Thoracic aorta endothelial cell (primary cell): ENCODE data around the gene TAF1L. TPM values are rescaled to one million over a fixed set of nuclear protein-coding genes. Genes with fewer than 3 reads are reported as not detected.

Experiments used
- total RNA-seq: library from RNA; depleted of rRNA; stranded (reverse); fragments of >200 nt; gene quantifications from 2 replicates; pipeline ENCODE4 v1.2.3, GENCODE V29; 2012

Gene TAF1L
- total RNA-seq = under 0.01 TPM in 1 of 2 replicates, not detected in the other

GRCh38 chr9:32635362-32635761 is at the start of gene TAF1L:
TSS of gene TAF1L (minus strand) at chr9:32635669. CDS start at chr9:32635579, 90 bp downstream.

Other genes with a start within 250 kb of the TAF1L start
- 24.5 and 28.9 TPM in 2 replicates for gene RIGI, start 109.5 kb downstream of the TAF1L start, total RNA-seq
- gene SMIM27, start 83.3 kb downstream of the TAF1L start, total RNA-seq = 2.6 and 2.9 TPM in 2 replicates
- 37.9 and 40.7 TPM in 2 replicates for gene TOPORS, start 83.1 kb downstream of the TAF1L start, total RNA-seq
- gene NDUFB6, start 62.5 kb downstream of the TAF1L start, total RNA-seq = 45.6 and 50.0 TPM in 2 replicates
- not detected in 2 replicates for gene TMEM215, start 147.9 kb upstream of the TAF1L start, total RNA-seq